WTC11 (cell line): ENCODE measurements around the gene PIWIL1. TPM values are rescaled to one million over a fixed set of nuclear protein-coding genes. Genes with fewer than 3 reads are reported as not detected.

Experiments used
- ATAC-seq: fragments of 200-7000 bp; cut with Tn5 transposase; 2 replicates; pipeline ENCODE4 v1.10.0; 2021; ENCODE audit warnings: mild to moderate bottlenecking, moderate library complexity
- CTCF ChIA-PET: fragments of 300-600 bp; sonication (Branson Sonifier 250); formaldehyde crosslinking; loops from one replicate; lab custom pipeline; 2021; ENCODE audit warnings: antibody characterized with exemption; lab: Charles Lee
- POLR2A ChIA-PET: fragments of 350-600 bp; sonication (Branson Sonifier 250); formaldehyde crosslinking; loops from one replicate; lab custom pipeline; 2021; ENCODE audit warnings: antibody characterized with exemption; lab: Charles Lee
- DNase-seq: peaks from one replicate; pipeline ENCODE4 v3.0.0; 2021; ENCODE audit warnings: low spot score
- H3K27ac Mint-ChIP-seq: 2 replicates; pipeline ENCODE4 v1.8.0; 2021; ENCODE audit warnings: mixed read lengths
- H3K27me3 Mint-ChIP-seq: 2 replicates; pipeline ENCODE4 v1.8.0; 2021; ENCODE audit warnings: low read depth, mild to moderate bottlenecking, moderate library complexity, mixed read lengths
- H3K36me3 Mint-ChIP-seq: 2 replicates; pipeline ENCODE4 v1.8.0; 2021; ENCODE audit warnings: mixed read lengths
- H3K4me1 Mint-ChIP-seq: 2 replicates; pipeline ENCODE4 v1.8.0; 2022; ENCODE audit warnings: mixed read lengths
- H3K4me3 Mint-ChIP-seq: 2 replicates; pipeline ENCODE4 v1.8.0; 2021; ENCODE audit warnings: mild to moderate bottlenecking, moderate library complexity, mixed read lengths
- H3K9me3 Mint-ChIP-seq: 2 replicates; pipeline ENCODE4 v1.8.0; 2021; ENCODE audit warnings: mixed read lengths
- CREB1 ChIP-seq: sonication (generic); formaldehyde crosslinking; IDR thresholded peaks from 2 replicates; pipeline ENCODE4 v1.8.0; 2023; ENCODE audit warnings: mild to moderate bottlenecking, missing genetic modification reagents
- CREM ChIP-seq: sonication (generic); formaldehyde crosslinking; IDR thresholded peaks from 2 replicates; pipeline ENCODE4 v1.8.1; 2022; ENCODE audit warnings: mild to moderate bottlenecking, missing genetic modification reagents, moderate library complexity
- GABPB1 ChIP-seq: sonication (generic); formaldehyde crosslinking; IDR thresholded peaks from 2 replicates; pipeline ENCODE4 v1.8.1; 2023; ENCODE audit warnings: mild to moderate bottlenecking, missing genetic modification reagents
- JUN ChIP-seq: sonication (generic); formaldehyde crosslinking; IDR thresholded peaks from 2 replicates; pipeline ENCODE4 v1.8.0; 2023; ENCODE audit warnings: mild to moderate bottlenecking, missing genetic modification reagents
- MYBL2 ChIP-seq: sonication (generic); formaldehyde crosslinking; IDR thresholded peaks from 2 replicates; pipeline ENCODE4 v1.8.1; 2023; ENCODE audit warnings: mild to moderate bottlenecking, moderate library complexity, missing genetic modification reagents
- NFATC4 ChIP-seq: fragments of 250-450 bp; sonication (Bioruptor Pico); IDR thresholded peaks from 2 replicates; pipeline ENCODE4 v1.9.0; 2021; ENCODE audit warnings: mild to moderate bottlenecking
- NR2C2 ChIP-seq: sonication (generic); formaldehyde crosslinking; IDR thresholded peaks from 2 replicates; pipeline ENCODE4 v1.8.0; 2022; ENCODE audit warnings: mild to moderate bottlenecking, missing genetic modification reagents
- OVOL2 ChIP-seq: fragments of 250-450 bp; sonication (Bioruptor Pico); IDR thresholded peaks from 2 replicates; pipeline ENCODE4 v1.9.0; 2021; ENCODE audit warnings: mild to moderate bottlenecking, borderline replicate concordance
- PRRX2 ChIP-seq: fragments of 250-450 bp; sonication (Bioruptor Pico); IDR thresholded peaks from 2 replicates; pipeline ENCODE4 v1.8.0; 2021; ENCODE audit warnings: mild to moderate bottlenecking
- TEAD1 ChIP-seq: sonication (generic); formaldehyde crosslinking; IDR thresholded peaks from 2 replicates; pipeline ENCODE4 v1.8.0; 2022; ENCODE audit warnings: mild to moderate bottlenecking, missing genetic modification reagents
- TEAD4 ChIP-seq: sonication (generic); formaldehyde crosslinking; IDR thresholded peaks from 2 replicates; pipeline ENCODE4 v1.8.0; 2022; ENCODE audit warnings: mild to moderate bottlenecking, missing genetic modification reagents
- ZNF121 ChIP-seq: sonication (generic); formaldehyde crosslinking; IDR thresholded peaks from 2 replicates; pipeline ENCODE4 v1.8.0; 2023; ENCODE audit warnings: missing genetic modification reagents
- ZNF263 ChIP-seq: sonication (generic); formaldehyde crosslinking; IDR thresholded peaks from 2 replicates; pipeline ENCODE4 v1.8.1; 2022; ENCODE audit warnings: low read depth, mild to moderate bottlenecking, moderate library complexity, missing genetic modification reagents
- total RNA-seq: library from RNA; stranded (reverse); gene quantifications from 3 replicates; pipeline ENCODE4 v1.2.3, GENCODE V29; 2021
- TF ChIP-seq, protein P1 (sequence below): sonication (generic); formaldehyde crosslinking; IDR thresholded peaks from 2 replicates; pipeline ENCODE4 v1.8.0; 2022; ENCODE audit warnings: mild to moderate bottlenecking, missing genetic modification reagents
- TF ChIP-seq, protein P2 (sequence below): sonication (generic); formaldehyde crosslinking; IDR thresholded peaks from 2 replicates; pipeline ENCODE4 v1.8.1; 2022; ENCODE audit warnings: missing genetic modification reagents, borderline replicate concordance
- TF ChIP-seq, protein P3 (sequence below): sonication (generic); formaldehyde crosslinking; IDR thresholded peaks from 2 replicates; pipeline ENCODE4 v1.8.0; 2023; ENCODE audit warnings: mild to moderate bottlenecking, missing genetic modification reagents
- TF ChIP-seq, protein P4 (sequence below): fragments of 250-450 bp; sonication (Bioruptor Pico); IDR thresholded peaks from 2 replicates; pipeline ENCODE4 v1.9.0; 2021; ENCODE audit warnings: mild to moderate bottlenecking, borderline replicate concordance
- TF ChIP-seq, protein P5 (sequence below): sonication (generic); formaldehyde crosslinking; IDR thresholded peaks from 2 replicates; pipeline ENCODE4 v1.8.1; 2022; ENCODE audit warnings: mild to moderate bottlenecking, moderate library complexity, missing genetic modification reagents
- TF ChIP-seq, protein P6 (sequence below): fragments of 250-450 bp; sonication (Bioruptor Pico); IDR thresholded peaks from 2 replicates; pipeline ENCODE4 v2.1.2; 2022; ENCODE audit warnings: mild to moderate bottlenecking, moderate library complexity
- TF ChIP-seq, protein P7 (sequence below): sonication (generic); formaldehyde crosslinking; conservative IDR thresholded peaks from 2 replicates; pipeline ENCODE4 v1.8.1; 2022; ENCODE audit warnings: mild to moderate bottlenecking, missing genetic modification reagents
- TF ChIP-seq, protein P8 (sequence below): sonication (generic); formaldehyde crosslinking; IDR thresholded peaks from 2 replicates; pipeline ENCODE4 v1.8.1; 2023; ENCODE audit warnings: mild to moderate bottlenecking, missing genetic modification reagents

Gene PIWIL1
- total RNA-seq, 1 experiment from 2014 or later: not detected

DNA sequence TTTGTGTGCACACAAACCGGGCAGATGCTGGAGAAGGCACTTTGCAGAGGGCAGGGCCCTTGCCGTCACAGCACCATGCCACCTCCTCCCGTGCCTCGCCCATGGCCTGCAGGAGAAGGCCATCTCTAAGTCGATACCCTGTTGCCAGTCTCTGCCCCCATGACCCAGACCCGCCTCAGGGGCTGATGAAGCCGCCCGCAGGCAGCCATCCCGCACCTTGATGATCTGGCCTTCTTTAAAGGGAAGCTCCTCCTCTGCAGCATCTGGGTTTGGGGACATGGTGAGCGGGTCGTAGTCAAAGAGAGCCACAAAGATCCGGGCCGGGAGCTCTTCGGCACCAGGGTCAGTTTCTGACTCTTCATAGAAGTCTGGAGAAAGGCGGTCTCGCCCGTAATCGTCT, 76.2 kb downstream of the PIWIL1 start:
- DNase-seq (no peak), ATAC-seq (no peak)
- no peaks in the 10 kb centered on the region for H3K36me3 Mint-ChIP-seq
- TF ChIP-seq MYBL2 (CRISPR knock-in tag): no peak
- TF ChIP-seq, protein P1, sequence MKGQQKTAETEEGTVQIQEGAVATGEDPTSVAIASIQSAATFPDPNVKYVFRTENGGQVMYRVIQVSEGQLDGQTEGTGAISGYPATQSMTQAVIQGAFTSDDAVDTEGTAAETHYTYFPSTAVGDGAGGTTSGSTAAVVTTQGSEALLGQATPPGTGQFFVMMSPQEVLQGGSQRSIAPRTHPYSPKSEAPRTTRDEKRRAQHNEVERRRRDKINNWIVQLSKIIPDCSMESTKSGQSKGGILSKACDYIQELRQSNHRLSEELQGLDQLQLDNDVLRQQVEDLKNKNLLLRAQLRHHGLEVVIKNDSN: no peak
- no peak for TF ChIP-seq PRRX2
- TF ChIP-seq ZNF121 (CRISPR knock-in tag): no peak
- no peak for TF ChIP-seq TEAD4 (CRISPR knock-in tag)
- TF ChIP-seq NFATC4 (CRISPR knock-in tag): no peak
- TF ChIP-seq, protein P2, sequence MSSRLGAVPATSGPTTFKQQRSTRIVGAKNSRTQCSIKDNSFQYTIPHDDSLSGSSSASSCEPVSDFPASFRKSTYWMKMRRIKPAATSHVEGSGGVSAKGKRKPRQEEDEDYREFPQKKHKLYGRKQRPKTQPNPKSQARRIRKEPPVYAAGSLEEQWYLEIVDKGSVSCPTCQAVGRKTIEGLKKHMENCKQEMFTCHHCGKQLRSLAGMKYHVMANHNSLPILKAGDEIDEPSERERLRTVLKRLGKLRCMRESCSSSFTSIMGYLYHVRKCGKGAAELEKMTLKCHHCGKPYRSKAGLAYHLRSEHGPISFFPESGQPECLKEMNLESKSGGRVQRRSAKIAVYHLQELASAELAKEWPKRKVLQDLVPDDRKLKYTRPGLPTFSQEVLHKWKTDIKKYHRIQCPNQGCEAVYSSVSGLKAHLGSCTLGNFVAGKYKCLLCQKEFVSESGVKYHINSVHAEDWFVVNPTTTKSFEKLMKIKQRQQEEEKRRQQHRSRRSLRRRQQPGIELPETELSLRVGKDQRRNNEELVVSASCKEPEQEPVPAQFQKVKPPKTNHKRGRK (CRISPR knock-in tag): no peak
- CTCF ChIA-PET: interaction anchor here (1.2 kb wide), 1 partner anchor 334 kb away, joined by 3 read pairs; no protein-coding TSS in a partner anchor
- H3K27me3 Mint-ChIP-seq: no peaks in the 10 kb centered on the region
- POLR2A ChIA-PET: no interaction called here
- H3K4me3 Mint-ChIP-seq: no peak overlapping the region
- no peaks in the 10 kb centered on the region for H3K9me3 Mint-ChIP-seq
- H3K4me1 Mint-ChIP-seq: no peaks in the 10 kb centered on the region
- H3K27ac Mint-ChIP-seq: no peak overlapping the region

DNA sequence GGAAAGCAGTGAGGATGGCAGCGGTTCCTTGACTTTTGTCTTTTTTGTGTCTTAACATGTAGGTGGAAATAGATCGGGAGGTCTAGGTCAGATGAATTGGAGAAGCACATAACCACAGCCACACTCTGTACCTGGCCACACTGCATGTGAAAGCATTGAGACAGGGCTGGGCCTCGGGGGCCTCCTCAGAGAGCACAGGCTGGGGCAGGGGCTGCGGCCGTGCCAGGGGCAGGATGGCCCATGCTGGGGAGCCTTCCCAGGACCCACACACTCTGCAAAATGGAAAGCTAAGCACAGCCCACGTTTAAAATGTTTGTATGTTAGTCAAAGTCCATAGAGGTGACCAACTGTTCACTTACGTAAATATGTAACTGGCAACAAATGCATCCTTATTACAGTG, 76.7 kb downstream of the PIWIL1 start:
- no peaks in the 10 kb centered on the region for H3K27me3 Mint-ChIP-seq
- no peak overlapping the region for H3K4me3 Mint-ChIP-seq
- no peaks in the 10 kb centered on the region for H3K4me1 Mint-ChIP-seq
- CTCF ChIA-PET: interaction anchor here (1.2 kb wide), 1 partner anchor 334 kb away, joined by 3 read pairs; no protein-coding TSS in a partner anchor
- DNase-seq (no peak), ATAC-seq (no peak)
- H3K27ac Mint-ChIP-seq: no peak overlapping the region
- TF ChIP-seq, protein P3, sequence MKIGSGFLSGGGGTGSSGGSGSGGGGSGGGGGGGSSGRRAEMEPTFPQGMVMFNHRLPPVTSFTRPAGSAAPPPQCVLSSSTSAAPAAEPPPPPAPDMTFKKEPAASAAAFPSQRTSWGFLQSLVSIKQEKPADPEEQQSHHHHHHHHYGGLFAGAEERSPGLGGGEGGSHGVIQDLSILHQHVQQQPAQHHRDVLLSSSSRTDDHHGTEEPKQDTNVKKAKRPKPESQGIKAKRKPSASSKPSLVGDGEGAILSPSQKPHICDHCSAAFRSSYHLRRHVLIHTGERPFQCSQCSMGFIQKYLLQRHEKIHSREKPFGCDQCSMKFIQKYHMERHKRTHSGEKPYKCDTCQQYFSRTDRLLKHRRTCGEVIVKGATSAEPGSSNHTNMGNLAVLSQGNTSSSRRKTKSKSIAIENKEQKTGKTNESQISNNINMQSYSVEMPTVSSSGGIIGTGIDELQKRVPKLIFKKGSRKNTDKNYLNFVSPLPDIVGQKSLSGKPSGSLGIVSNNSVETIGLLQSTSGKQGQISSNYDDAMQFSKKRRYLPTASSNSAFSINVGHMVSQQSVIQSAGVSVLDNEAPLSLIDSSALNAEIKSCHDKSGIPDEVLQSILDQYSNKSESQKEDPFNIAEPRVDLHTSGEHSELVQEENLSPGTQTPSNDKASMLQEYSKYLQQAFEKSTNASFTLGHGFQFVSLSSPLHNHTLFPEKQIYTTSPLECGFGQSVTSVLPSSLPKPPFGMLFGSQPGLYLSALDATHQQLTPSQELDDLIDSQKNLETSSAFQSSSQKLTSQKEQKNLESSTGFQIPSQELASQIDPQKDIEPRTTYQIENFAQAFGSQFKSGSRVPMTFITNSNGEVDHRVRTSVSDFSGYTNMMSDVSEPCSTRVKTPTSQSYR (CRISPR knock-in tag): no peak
- TF ChIP-seq, protein P4, sequence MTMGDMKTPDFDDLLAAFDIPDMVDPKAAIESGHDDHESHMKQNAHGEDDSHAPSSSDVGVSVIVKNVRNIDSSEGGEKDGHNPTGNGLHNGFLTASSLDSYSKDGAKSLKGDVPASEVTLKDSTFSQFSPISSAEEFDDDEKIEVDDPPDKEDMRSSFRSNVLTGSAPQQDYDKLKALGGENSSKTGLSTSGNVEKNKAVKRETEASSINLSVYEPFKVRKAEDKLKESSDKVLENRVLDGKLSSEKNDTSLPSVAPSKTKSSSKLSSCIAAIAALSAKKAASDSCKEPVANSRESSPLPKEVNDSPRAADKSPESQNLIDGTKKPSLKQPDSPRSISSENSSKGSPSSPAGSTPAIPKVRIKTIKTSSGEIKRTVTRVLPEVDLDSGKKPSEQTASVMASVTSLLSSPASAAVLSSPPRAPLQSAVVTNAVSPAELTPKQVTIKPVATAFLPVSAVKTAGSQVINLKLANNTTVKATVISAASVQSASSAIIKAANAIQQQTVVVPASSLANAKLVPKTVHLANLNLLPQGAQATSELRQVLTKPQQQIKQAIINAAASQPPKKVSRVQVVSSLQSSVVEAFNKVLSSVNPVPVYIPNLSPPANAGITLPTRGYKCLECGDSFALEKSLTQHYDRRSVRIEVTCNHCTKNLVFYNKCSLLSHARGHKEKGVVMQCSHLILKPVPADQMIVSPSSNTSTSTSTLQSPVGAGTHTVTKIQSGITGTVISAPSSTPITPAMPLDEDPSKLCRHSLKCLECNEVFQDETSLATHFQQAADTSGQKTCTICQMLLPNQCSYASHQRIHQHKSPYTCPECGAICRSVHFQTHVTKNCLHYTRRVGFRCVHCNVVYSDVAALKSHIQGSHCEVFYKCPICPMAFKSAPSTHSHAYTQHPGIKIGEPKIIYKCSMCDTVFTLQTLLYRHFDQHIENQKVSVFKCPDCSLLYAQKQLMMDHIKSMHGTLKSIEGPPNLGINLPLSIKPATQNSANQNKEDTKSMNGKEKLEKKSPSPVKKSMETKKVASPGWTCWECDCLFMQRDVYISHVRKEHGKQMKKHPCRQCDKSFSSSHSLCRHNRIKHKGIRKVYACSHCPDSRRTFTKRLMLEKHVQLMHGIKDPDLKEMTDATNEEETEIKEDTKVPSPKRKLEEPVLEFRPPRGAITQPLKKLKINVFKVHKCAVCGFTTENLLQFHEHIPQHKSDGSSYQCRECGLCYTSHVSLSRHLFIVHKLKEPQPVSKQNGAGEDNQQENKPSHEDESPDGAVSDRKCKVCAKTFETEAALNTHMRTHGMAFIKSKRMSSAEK (CRISPR knock-in tag): no peak
- TF ChIP-seq TEAD1 (no peak), GABPB1 (CRISPR knock-in tag) (no peak), NR2C2 (CRISPR knock-in tag) (no peak), CREB1 (CRISPR knock-in tag) (no peak), ZNF263 (CRISPR knock-in tag) (no peak), CREM (CRISPR knock-in tag) (no peak), JUN (CRISPR knock-in tag) (no peak), OVOL2 (CRISPR knock-in tag) (no peak)
- TF ChIP-seq, protein P5, sequence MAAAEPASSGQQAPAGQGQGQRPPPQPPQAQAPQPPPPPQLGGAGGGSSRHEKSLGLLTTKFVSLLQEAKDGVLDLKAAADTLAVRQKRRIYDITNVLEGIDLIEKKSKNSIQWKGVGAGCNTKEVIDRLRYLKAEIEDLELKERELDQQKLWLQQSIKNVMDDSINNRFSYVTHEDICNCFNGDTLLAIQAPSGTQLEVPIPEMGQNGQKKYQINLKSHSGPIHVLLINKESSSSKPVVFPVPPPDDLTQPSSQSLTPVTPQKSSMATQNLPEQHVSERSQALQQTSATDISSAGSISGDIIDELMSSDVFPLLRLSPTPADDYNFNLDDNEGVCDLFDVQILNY: no peak
- TF ChIP-seq, protein P6, sequence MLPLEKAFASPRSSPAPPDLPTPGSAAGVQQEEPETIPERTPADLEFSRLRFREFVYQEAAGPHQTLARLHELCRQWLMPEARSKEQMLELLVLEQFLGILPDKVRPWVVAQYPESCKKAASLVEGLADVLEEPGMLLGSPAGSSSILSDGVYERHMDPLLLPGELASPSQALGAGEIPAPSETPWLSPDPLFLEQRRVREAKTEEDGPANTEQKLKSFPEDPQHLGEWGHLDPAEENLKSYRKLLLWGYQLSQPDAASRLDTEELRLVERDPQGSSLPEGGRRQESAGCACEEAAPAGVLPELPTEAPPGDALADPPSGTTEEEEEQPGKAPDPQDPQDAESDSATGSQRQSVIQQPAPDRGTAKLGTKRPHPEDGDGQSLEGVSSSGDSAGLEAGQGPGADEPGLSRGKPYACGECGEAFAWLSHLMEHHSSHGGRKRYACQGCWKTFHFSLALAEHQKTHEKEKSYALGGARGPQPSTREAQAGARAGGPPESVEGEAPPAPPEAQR: no peak
- TF ChIP-seq, protein P7, sequence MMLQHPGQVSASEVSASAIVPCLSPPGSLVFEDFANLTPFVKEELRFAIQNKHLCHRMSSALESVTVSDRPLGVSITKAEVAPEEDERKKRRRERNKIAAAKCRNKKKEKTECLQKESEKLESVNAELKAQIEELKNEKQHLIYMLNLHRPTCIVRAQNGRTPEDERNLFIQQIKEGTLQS (CRISPR knock-in tag): no peak
- TF ChIP-seq, protein P8, sequence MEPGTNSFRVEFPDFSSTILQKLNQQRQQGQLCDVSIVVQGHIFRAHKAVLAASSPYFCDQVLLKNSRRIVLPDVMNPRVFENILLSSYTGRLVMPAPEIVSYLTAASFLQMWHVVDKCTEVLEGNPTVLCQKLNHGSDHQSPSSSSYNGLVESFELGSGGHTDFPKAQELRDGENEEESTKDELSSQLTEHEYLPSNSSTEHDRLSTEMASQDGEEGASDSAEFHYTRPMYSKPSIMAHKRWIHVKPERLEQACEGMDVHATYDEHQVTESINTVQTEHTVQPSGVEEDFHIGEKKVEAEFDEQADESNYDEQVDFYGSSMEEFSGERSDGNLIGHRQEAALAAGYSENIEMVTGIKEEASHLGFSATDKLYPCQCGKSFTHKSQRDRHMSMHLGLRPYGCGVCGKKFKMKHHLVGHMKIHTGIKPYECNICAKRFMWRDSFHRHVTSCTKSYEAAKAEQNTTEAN (CRISPR knock-in tag): no peak
- no peaks in the 10 kb centered on the region for H3K36me3 Mint-ChIP-seq
- POLR2A ChIA-PET: no interaction called here
- H3K9me3 Mint-ChIP-seq: no peaks in the 10 kb centered on the region
